Measurements from ENCODE around the gene PBXIP1.
A peak's percentile ranks its signal among the peaks of the same experiment; 100 is the strongest.

Gene PBXIP1, protein sequence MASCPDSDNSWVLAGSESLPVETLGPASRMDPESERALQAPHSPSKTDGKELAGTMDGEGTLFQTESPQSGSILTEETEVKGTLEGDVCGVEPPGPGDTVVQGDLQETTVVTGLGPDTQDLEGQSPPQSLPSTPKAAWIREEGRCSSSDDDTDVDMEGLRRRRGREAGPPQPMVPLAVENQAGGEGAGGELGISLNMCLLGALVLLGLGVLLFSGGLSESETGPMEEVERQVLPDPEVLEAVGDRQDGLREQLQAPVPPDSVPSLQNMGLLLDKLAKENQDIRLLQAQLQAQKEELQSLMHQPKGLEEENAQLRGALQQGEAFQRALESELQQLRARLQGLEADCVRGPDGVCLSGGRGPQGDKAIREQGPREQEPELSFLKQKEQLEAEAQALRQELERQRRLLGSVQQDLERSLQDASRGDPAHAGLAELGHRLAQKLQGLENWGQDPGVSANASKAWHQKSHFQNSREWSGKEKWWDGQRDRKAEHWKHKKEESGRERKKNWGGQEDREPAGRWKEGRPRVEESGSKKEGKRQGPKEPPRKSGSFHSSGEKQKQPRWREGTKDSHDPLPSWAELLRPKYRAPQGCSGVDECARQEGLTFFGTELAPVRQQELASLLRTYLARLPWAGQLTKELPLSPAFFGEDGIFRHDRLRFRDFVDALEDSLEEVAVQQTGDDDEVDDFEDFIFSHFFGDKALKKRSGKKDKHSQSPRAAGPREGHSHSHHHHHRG

DNA sequence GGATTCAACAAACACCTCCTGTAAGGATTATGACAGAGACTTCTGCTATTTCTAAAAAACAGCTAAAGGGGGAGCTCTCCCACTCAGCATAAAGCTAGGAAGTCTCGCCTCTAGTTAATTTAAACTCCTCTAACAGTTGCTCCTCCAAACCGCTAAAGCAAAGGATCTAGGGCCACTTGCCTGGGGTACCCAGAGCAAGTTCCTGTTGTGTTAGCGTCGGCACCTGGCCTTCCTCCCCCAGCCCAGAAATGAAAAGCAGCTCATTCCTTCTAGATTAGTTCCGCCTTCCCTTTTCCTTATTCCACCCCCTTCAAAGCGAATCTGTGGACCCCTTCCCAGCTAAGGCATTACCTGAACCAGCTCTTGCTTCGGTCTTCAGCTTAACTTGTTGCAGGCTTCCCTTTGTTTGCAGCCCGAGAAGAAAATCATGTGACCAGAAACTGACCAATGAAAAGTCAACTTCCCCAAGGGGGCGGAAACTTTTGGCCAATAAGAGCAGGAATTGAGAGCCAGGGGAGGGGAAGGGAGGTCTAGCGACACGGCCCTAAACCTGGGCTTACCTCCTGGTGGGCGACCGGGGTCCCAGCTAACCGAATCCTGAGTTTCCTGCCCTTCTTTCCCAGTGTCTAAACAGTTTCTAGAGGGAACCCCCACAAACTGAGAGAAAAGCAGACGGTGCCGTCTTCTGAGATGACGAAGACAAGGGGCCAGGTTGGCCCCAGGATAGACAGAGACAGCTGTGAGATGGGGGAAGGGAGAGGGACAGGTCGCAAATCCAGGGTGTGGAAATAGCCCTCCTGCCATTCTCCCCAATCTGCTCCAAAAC, at the start of gene PBXIP1:
PBXIP1 (minus strand) TSS at position 382 of the 826 bp plus-strand sequence. CDS start 2,378 bp downstream, outside the sequence.
- DNase-seq, result peak; percentile 89

DNA sequence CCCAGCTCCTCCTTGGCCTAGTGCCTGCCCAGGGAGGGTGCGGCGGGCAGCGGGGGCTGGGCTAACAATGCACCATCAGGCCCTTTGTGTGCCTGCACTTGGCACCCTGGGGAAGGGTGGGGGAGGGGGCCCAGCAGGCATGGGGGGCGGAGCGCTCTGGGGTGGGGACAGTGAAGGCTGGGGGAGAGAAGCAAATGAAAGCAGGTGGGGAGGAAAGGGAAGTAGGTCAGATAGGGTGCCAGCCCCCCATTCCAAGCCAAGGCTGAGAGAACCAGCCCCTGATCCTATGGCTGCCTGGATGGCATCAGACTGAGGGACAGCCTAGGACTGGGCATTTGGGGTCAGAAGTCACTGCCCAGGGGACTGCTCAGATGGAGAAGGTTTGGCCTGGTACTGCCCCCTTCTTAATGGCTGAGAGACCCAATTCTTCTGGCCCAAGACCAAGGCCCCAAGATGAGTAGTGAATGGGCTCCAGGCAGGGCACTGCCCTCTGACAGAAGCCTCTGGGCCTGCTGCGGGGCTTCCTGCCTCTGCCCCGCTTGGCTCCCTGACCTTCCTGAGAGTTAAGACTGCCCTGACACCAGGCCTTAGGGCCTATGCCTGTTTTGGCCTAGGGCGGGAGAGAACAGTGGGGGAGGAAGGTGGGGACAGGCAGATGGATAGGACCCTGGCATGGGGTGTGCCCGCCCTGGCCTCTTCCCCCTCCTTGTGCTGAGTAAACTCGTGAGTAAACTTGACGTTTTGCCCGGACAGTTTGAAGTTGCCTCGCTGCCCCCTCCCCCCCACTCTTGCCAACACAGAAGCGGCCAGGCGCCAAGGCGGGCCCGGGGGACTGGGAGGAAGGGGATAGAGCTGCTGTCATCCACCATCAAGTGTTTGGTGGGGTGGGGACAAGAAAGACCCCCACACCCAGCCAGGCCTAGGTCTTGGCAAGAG, 49.4 kb upstream of the PBXIP1 start:
- no peak for DNase-seq

DNA sequence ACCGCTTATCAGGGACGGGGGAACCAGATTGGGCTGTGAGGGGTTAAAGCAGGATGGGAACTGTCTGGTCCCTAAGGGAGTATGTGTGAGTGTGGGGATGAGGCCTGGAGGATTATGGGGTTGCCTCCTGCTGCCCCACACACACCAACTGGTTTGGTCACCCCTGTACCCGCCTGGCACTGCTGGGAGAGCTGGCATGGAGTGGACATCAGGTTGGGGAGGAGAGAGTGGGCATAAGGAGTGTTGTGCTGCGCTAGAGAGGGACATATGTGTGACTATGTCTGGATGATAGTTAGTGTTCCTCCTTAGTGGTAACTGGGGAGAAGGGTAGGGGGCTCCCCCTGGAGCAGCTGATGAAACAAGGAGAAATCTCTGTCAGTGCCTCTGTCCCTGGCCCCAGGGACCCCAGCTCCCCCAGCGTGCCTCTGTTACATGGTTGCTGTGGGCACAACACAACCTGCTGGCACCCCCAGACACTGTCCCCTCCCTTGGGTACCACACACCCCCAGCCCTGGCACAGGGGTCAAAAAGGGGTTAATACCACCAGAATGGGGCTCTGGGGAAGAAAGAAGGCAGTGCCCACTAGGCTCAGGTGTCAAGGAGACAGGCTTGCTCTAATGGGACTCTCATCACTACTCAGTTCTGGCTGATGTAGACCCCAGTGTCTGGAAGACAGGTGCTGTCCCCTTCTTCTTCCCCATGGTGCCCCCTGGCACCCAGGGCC, 48.6 kb upstream of the PBXIP1 start:
- no peak for DNase-seq

DNA sequence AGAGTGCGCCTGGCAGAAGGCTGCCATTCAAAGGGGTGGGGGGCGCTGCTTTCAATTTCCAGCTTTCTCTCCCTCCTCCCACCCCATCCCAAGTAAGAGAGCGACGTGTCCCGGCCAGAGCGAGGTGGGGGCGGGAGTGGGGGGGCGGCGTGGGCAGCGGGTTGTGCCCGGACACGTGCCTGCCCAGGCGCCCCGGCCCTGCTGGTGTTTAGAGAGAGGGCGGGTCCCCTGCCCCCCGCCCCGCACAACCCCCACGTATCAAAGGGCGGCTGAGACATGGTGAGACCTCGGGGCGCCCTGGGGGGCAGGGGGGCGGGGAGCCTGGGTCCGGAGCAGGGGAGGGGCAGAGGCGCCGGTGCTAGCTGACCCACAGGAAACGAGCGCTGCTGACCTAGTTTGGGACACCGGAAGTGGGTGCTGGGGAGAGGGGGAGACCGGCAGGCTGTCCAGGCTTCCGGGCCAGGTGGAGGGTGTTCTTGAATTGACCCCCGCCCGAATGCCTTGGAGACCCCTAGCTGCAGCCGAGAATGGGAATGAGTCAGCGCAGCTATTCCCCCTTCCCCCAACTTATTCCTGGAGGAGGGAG, 48.0 kb upstream of the PBXIP1 start:
- DNase-seq, result no peak

DNA sequence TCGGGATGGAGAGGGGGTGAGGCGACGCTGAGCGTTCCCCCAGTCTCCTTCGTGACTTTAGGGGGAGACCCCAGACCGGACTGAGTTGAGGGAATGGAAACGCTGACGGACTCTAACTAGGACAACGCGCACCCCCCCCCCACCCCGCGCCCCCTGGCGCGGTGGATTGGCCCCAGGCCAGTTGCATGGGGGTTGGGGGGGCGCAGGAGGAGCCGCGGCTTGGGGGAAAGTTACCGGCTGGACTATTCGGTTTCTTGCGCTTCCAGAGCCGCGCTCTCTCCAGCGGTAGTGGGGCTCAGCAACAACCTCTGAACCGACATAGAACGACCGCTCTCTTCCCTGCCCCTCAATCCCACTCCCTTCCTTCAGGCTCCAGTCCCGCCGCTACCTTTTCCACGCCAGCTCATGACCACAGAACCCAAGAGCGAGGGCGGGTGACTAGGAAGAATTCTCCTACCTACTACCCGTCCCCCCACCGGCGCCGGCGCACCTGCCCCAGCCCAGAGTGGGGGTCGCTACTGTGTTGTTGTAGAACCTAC, 47.4 kb upstream of the PBXIP1 start:
- no peak for DNase-seq

DNA sequence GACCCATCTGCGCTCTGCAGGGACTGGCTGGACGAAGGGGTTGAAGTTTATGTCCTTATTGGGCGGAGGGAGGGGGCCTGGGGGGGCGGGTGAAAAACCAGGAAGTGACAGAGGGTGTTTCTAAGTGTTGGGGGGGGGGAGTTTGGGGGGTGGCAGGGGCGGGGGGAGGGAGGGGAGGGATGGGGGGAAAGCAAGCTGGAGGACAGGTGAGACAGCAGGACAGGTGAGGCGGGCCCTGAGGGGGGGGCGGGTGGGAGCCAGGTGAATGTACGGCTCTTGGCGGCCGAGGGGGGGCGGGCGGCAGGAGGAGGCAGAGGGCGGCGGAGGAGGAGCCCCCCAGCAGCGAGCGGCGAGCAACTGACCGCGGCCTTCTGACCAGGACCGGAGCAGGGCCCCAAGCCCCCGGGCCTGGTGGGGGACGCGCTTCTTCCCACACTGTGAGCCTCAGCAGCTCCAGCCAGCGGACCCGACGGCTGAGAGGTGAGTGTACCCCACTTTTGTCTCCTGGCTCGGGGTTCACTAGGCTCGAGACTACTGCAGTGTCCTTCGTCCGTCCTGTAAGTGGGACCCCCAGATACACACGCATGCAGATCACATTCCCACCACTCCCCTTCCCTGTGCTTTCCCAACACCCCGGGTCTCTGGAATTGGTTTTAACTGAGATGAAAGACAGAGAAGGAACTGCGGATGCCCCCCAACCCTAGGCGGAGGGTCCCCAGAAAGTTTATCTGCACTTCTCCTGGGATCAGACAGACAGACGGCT, 46.7 kb upstream of the PBXIP1 start, which contains the start of gene ZBTB7B:
ZBTB7B (plus strand) TSS at position 339 of the 763 bp plus-strand sequence. CDS start 11,859 bp downstream, outside the sequence.
- peak; percentile 56 for DNase-seq

DNA sequence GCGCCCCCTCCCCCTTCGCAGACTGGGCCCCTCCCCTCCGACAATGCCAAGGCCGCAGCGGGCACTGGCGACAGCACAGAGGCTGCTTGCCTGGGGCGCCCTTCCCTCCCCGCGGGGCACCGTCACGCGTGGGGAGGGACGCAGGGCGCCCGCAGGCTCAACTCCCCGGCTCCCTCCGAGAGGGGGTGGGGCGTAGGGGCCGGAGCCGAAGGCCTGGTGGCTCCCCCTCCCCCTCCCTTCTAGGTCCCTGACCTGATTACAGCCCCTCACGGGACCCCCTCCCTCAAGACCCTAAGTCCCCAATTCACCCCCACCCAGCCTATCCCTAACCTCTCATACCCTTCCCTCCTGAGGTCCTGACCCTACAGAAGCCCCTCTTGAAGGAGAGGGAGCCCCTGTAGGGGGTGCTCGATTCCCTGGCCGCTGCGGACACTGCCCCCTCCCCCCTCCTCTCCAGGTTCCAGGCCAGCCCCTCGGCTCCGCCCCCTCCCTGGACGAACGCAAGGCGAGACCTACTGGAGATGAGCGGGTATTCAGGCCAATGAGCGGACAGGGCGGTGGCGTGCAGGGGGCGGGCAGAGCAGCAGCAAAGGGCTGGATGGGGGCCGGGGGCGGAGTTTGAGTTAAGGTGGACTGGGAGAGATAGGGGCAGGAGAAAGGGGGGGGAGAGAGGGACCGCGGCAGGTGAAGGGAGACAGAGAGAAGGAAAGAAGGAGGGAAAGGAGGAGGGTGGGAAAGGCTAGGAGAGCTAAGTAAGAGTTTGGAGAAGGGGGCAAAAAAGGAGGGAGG, 46.0 kb upstream of the PBXIP1 start:
- peak; percentile 99 for DNase-seq

- DNase-seq, result no peak
These were observed 45.5 kb upstream of the PBXIP1 start for GRCh38 chr1:155001425-155001674.

GRCh38 chr1:155000726-155001424, 45.0 kb upstream of the PBXIP1 start:
- DNase-seq, result peak; percentile 70

GRCh38 chr1:155000411-155000725, 44.5 kb upstream of the PBXIP1 start:
- no peak for DNase-seq

- no peak for DNase-seq
These were observed 43.9 kb upstream of the PBXIP1 start for GRCh38 chr1:154999571-155000410.

DNA sequence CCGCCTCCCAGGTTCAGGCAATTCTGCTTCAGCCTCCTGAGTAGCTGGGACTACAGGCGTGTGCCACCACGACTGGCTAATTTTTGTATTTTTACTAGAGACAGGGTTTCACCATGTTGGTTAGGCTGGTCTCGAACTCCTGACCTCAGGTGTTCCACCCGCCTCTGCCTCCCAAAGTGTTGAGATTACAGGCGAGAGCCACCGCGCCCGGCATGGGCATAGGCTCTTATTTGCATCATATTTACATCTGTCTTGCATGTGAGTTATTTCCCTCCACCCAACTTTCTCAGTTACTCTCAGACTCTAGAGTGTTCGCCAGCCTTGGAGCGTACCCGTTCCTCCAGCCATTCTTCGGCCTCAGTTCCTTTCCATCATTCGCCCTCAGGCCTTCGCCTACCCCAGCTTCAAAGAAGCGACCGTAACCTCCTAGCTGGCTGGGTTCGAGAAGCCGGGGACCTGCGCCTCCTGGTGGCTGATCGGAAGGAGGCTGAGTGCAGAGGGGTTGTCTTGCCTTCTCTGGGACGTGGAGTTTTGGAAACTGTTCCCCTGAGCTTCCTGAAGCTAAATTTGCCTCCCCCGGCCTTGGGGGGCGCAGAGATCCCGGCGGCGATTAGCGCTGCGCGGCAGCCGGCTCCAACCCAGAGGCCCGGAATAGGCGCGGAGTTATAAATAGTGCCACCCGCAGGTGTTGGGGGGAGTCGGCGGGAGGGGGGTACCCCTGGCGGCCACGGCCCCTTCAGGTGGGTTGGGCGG, 43.1 kb upstream of the PBXIP1 start:
- DNase-seq, result peak; percentile 74

- no peak for DNase-seq
These were observed 42.4 kb upstream of the PBXIP1 start for GRCh38 chr1:154998201-154998780.

- DNase-seq, result no peak
These were observed 41.2 kb upstream of the PBXIP1 start for GRCh38 chr1:154996966-154997701.

DNA sequence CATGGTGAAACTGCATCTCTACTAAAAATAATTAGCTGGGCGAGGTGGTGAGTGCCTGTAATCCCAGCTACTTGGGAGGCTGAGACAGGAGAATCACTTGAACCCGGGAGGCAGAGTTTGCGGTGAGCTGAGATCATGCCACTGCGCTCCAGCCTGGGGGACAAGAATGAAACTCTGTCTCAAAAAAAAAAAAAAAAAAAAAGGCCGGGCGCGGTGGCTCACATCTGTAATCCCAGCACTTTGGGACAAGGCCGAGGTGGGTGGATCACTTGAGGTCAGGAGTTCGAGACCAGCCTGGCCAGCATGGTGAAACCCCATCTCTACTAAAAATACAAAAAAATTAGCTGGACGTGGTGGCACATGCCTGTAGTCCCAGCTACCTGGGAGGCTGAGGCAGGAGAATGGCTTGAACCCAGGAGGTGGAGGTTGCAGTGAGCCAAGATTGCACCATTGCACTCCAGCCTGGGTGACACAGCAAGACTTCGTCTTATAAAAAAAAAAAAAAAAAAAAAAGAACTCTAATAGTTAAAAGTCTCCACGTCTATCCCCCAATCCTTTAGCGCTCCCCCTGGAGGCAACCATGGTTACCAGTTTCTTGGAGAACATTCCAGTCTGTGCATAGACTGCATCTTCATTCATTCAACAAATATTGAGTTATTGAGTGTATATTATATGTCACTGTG, 39.5 kb upstream of the PBXIP1 start:
- DNase-seq, result peak; percentile 72
